ENCODE data around the gene SLCO2A1.

The SLCO2A1 gene

DNA sequence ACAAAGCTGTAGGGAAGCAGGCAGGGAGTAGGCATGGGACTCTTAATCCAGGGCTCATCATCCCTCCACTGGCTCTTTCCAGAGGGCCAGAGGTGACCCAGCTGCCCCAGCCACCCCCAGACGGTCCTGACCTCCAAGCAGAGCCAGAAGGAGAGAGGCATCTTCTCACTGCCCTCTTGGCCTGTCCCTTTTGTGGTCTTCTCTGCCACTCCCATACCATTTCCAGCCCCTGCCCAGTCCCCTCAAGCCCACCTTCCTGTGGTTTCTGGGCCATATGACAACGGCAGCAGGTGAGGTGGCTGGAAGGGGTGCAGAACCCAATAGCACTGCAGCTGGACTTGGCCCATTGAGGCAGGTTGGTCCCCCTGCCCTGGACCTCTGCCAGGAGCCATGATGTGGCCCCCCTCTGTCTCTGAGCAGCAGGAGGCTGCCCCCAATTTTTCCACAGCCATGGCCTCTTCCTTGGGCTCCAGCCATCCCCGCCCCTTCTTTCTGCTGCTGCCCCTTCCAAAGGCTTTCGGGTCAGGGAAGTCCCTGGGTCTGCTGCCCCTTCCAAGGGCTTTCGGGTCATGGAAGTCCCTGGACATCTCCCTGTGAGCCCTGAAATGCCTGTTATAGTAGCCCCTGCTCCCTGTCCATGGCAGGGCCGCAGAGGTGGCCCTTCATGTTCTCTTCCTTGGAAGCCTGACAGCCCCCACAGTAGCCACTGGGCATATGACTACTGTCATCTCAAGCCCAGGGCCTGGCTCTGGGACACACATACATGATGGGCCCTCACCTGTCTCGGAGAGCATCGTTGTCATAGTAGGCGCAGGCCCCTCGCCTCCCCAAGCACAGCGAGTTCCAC, 94.5 kb downstream of the SLCO2A1 start:
- DNase-seq (ENCODE audit: low read depth in 1 of 2, low spot score in 1 of 2), result no peak

DNA sequence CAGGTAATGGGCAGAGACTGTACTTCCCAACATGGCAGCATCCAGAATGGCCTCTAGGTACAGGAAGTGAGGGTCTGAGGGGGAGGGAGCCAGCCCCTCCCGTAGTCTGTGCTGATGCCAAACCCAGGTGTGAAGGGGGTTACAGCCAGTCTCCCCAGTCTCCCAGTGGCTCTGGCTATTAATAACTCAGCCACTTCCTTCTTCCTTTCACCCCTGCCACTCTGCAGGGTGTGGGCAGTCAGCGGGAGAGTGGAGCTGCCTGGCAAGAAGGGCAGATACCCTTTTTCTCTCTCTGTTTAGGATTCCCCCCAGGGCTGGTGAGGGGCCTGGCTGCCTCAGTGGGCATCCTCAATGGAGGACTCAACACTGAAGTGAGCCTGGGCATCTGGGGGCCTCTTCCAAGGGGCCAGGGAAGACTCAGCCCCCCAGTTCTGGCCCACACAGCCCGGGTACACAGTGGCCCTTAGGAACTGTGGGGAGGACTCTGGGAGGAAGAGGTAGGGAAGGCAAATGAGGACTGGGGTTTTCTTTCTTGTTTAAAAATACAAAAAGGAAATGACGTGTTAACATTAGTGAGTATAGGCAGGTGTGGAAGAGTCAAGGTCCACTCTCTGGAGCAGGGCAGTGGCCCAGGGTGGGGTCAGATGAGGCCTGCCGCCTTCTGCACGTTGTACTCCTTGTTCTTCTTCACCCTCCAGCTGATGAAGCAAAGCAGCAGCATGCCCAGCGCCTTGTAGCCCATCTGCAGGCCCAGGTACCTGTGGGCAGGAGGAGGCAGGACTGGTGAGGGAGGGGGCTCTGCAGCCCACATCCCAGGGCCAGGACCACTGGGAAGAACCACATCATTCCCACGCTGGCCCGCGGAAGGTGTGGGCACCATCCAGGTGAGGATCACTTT, 95.4 kb downstream of the SLCO2A1 start:
- DNase-seq (ENCODE audit: low read depth in 1 of 2, low spot score in 1 of 2), result no peak

DNA sequence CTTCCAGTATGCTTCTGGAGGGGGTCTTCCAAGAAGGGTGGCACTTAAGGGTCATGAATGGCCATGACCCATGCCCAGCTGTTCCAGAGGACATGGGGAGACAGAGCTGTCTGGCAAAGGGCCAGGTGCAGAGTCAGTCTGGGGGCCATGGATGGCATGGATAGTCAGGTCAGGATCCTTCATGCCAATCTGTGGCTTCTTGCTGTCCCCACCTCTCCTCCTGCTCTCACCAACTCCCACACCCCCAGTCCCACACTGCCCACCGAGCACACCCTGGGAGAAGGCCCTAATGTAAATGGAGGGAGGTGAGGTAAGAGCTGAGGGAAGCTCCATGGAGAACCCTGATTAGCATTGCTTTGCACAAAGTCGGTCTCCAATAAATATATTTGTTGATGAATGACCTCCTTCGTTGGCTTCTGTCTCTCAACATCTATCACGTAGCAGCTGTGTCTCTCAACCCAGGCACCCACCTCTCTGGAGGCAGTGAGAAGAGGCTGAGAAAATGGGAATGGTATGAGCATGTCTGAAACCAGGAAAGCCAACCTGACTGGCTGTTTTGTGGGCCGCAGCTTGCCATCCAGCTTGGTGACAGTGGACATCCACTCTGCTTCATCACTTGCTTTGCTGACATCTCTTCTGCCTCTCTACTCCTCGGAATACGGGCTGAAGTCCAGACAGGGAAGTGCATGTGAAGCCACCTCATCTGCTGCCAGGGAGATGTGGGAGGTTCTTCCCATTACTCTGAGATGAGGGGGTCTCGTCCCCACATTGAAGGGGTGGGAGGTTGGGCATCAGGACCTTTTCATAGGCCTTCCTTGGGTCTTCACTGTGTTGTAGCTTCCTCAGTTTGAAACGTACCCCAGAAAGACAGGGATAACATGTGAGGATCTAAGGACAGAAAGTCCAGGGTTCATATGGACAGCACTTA, 96.4 kb downstream of the SLCO2A1 start:
- no peak for DNase-seq (ENCODE audit: low read depth in 1 of 2, low spot score in 1 of 2)

DNA sequence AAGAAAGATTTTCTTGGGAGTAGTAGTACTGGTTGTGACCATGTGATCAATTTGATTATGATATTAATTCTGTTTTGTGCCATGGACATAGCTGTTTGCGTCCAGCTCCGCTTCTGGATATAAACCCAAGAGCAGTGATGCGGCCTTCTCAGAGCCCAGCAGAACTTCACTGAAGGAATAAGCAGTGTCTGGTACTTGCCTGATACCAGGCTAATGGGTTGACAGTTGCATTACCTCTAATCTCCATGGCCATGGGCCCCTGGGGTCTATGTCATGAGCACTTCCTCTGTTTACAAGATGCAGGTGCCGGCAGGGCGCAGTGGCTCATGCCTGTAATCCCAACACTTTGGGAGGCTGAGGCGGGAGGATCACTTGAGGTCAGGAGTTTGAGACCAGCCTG, 97.7 kb downstream of the SLCO2A1 start:
- DNase-seq (ENCODE audit: low read depth in 1 of 2, low spot score in 1 of 2), result no peak

DNA sequence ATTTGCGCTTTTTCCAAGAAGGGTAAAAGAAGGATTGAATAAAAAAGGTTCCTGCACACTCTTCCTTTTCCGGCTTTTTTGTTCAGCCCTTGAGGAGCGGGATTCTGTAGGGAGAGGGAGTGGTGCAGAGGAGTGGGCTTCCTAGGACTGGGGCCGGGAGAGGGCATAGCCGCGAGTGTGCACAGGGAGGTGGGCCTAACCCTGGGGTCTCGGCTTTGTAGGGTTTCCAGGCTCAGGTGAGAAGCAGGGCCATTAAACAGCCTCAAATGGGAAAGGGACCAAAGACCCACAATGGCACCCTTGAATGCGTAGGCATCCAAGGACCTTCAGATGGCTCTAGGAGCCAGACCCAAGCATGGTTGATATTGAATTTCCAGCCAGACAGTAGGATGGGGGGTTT, 98.6 kb downstream of the SLCO2A1 start:
- no peak for DNase-seq (ENCODE audit: low read depth in 1 of 2, low spot score in 1 of 2)

DNA sequence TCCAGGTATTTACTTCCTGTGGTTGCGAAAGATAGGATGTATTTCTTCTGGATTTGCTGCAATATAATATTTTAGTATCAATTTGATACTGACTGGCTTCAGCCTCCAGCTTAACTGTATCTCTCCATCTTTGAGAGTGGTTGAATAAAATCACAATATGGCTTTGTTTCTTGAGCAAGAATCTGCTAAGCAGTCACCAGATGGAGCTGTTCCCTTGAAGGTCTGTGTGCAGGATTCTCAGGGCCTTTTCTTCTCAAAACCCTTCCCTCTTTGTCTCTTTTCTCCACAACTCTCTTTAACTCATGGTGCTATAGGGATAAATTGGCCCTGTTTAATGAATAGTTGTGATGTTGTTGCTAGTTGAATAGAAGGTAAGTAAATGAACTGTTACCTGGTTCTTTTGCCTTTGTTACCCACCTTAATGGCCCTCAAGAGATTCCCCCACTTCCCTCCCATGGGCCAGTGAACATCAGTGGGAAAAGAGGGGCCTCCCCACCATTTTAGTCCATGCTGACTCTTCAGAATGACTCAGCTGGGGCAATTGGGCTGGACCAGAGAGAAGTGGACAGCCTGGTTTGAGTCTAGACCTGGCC, 99.3 kb downstream of the SLCO2A1 start:
- no peak for DNase-seq (ENCODE audit: low read depth in 1 of 2, low spot score in 1 of 2)

DNA sequence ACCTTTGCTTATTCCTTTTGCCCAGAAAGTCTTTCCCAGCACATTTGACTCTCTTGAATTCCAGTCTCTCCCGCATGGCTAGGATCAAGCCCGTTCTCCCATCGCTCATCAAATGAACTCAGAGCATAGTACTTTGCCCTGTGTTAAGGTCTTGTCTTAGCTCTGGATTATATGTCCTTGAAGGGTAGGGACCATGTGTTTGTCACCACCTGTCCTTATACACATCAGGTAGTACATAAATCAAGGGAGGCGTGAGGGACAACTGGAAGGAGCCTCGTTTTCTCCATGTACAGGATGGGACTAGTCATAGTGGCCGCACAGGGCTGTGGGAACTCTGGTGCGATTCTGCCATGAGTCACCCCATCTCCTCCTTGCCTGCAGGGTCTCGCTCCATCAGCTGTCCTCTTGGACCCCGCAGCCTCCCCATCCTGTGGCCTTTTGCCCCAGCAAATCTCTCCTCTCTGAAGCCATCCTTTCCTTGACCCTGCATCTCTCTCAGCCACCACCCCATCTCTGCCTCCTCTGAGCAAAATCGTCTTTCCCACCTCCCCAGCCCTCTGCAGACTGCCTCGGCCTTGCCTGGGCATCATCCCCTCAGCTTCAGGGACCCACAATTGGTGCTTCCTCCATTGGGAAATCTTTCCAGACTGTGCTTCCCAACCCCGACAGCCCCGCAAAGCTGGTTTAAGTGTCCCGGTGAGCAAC, 100.7 kb downstream of the SLCO2A1 start:
- DNase-seq (ENCODE audit: low read depth in 1 of 2, low spot score in 1 of 2), result no peak

DNA sequence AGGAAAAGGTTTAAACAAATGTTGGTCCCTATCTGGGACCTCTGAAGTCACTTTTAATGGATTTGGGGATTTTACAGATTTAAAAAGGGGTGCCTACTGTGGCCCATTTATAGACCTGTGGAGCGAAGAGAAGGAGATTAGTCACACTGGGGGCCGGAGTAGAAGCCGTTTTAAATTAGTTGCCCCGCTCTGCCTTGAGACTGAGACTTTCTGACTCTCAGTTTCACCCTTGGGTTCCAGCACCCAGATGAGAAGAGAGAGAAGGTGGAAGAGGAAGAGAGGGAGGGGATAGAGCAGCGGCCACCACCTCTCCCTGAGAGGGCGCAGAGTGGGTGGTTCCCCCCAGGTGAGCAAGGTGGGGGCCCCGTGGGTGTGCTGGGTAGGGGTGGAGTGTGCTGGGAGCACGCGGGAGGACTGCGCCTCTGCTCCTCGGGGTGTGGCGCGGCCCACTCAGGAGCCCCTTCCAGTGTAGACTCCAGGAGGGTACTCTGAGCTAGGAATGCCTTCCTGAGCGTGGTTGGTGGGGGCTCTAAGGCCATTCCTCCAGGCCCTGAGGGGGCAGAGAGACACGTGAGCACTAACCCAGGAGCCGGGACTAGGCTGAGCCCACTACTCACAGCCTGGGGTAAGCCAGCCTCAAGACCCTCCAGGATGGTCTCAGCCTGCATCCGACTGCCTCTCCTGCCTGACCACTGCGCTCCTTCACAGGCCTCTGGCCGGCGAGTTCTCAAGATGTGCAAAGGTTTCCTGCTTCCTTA, 101.4 kb downstream of the SLCO2A1 start:
- DNase-seq (ENCODE audit: low read depth in 1 of 2, low spot score in 1 of 2), result no peak

DNA sequence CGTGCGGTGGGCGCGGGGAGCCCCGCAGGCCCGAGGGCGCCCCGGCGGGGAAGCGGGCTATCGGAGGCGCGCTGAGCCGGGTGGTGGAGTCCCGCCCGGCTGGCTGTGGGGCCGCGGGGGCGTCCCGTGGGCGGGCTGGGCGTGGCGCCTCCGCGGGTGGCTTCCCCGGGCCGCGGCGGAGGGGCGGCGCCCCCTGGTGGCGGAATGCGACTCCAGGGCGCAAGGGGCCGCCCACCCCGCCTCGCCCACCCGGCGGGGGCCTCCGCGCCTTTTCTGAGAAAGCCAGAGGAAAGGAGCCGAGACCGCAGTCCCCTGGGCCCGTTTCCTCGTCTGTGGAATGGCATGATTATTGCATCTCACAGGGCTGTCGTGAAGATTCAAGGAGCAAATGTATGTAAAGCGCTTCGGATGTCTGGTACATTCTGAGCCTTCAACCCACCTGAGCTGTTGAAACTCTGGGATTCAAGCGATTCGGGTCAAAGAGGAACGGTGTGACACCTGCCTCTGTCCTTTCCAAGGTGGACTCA, 102.1 kb downstream of the SLCO2A1 start:
- DNase-seq (ENCODE audit: low read depth in 1 of 2, low spot score in 1 of 2), result peak; percentile 61 to 72

DNA sequence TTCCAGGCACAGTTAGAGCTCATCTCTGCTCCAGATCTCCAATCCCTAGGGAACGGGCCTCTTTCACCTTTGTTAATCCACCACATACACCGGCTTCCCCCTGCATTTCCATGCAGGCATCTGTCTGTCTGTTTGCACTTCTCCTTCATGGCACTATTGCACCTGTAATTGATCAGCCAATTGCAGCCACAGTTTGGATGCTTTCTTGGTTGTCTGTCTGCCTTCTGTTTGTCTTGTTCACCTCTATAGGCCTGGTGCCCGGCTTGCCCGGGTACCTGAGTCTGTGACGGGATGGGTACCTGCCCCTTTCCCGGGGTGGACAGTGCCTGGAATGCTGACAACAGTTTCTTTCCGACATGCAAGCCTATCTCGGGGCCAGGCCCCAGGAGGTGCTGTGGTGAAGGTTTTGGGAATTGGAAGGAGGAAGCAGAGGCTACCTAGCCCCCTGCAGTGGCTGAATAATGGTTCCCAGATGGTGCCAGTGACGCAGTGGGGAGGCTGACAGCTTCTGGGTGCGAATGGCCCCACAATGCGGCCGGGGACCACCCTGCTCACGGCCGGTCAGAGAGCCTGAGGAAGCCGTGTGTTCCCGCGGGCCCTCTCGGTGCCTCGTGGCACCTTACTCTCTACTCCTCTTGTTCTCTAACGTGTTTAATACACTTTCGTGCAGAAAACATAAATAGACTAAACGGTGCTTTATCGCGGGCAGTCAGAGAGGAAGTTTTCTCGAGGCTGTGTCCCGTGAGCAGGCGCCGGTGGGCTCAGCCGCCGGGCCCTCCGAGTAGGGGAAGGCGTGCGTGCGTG, 102.8 kb downstream of the SLCO2A1 start:
- no peak for DNase-seq (ENCODE audit: low read depth in 1 of 2, low spot score in 1 of 2)

DNA sequence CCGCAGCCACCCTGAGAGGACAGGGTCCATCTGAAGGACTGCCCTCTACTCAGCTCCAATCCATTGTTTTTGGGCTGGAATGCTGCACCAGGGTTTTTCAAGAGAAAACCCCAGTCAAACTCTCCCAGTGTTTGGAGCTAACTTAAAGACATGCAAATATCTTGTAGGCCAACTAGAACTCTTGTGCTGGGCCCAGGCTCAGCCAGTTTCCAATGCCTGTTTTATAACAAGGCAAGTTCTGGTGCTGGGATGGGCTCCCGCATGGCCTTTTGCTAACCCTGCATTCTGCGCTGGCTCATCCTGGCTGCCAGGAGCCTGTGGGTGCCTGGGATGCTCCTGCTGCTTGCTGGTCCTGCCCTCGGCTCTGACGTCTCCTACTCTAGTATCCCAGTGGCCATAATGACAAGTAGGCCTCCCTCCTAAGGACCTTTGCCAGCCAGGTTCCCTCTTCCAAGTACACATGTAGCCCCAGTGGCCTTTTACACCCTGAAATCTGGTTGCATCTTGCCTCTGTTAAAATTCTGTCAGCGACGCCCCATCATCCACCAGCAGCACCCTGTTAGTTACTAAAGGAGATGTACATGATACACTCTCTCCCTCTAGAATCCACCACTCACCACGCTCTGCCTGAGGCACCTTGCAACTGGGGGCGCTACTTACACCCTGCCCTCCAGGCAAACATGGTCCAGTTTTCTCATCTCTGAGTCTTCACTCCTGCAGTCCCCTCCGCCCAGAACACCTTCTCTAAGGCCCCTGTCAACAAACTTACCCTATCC, 103.6 kb downstream of the SLCO2A1 start:
- no peak for DNase-seq (ENCODE audit: low read depth in 1 of 2, low spot score in 1 of 2)

DNA sequence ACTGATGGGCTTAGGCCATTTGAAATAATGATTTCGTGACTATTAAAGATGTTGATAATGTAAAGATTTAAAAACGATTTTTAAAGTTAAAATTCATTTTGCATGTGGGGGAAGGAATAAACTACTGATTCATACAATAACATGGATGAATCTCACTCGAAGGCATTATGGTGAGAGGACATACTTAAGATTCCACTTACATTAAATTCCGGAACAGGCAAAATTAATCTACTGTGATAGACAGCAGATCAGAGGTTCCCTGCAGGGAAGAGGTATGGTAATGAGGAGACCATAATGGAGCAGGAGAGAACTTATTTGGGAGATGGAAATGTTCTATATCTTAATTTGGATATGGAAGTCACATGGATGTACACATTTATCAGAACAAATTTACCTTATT, 105.7 kb downstream of the SLCO2A1 start:
- no peak for DNase-seq (ENCODE audit: low read depth in 1 of 2, low spot score in 1 of 2)

DNA sequence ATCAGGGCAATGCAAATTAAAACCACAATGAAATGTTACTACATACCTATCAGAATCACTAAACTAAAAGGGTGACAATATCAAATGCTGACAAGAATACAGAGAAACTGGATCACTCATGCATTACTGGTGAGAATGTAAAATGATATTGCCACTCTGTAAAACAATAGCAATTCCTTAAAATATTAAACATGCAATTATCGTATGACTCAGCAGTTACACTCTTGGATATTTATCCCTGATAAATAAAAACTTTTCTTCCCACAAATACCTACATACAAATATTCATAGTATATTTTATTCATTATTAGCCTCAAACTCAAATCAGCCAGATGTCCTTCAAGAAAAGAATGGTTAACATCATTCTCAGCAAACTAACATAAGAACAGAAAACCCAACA, 108.1 kb downstream of the SLCO2A1 start:
- no peak for DNase-seq (ENCODE audit: low read depth in 1 of 2, low spot score in 1 of 2)

DNA sequence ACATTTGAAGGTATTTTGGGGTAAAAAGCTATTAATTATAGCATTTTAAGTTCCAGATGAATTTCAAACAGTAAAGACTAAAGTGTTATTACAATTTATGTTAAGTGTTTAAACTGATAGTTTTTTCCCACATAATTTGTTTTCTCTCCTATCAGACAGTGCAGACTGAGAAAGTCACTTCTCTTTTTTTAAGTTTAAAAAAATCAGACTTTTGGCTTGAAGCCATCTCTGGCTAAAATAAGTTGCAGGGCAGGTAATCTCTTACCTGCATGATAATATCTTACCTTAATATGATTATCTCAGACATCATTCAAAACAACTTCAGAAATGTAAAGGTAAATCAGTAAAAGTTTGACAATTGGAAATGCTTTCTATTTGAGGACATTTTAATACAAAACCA, 112.6 kb downstream of the SLCO2A1 start:
- DNase-seq (ENCODE audit: low read depth in 1 of 2, low spot score in 1 of 2), result no peak

DNA sequence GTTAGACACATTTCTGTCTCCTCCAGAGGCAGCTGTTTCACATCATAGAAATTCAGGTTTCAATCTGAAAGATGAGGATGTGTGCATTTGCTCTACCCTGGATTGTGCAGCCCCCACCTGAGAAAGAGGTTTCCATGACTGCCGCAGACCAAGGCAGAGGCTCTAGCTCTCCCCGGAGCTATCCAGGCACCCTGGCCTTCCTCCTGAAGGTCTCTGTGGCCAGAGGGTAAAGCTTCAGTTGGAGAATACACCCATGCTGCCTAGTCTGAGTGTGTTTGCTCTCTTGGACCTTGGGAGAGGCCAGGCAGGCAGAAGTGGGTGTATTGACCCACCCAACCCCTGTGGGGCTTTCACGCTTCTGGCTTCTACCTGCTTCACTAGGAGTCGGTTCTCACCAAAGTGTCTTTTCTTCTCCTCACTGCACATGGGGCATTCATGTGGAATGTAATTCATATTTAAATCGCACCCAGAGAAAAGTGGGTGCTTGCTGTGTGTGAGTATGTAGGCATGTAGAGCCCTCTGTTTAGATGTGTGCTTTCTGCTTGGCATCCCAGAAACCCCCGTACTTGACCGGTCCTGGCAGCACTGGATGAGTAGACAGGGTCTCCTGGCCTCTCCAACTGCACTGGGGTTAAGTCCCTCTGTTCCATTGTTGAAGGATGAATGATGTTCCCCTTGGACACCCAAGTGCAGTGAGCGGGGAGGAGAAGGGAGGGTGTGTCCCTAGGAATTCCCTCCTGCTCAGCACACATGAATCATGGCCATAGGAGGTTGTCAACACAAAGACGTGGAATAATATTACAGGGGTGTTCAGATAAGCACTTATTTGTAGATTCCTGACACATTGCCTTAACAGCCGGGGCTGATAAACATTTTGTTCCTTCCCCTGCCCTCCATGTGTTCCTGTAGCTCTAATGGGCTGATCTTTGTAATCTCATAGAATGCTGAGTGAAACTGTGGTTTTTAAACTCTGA, 113.8 kb downstream of the SLCO2A1 start:
- no peak for DNase-seq (ENCODE audit: low read depth in 1 of 2, low spot score in 1 of 2)

DNA sequence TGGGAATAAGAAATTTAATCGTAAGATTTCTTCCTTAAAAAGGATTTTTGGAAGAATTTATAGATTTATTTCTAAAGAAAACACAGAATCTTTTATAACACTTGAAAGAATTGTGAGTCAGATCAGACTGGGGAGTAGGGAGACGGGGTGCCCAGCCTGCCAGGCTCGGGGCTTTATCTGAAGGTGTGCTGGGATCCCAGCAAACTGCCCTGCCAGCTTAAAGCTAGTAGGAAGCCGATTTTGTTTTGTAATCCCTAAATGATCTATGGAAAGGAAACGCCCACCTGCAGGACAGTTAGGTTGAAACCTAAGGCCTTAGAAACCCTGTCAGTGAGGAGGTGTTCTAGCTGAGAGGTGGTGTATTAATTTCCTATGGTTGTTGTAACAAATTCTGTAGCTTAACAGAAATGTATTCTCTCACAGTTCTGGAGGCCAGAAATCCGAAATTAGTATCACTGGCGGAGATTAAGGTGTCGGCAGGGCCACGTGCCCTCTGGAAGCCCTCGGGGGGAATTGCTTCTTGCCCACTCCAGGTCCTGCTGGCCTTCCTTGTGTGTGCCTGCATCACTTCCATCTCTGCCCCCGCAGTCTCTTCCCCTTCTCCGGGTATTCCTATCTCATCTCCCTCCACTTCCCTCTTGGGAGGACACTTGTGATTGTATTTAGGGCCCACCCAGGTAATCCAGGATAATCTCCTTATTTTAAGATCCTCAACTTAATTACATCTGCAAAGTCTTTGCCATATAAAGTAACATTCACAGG, 114.7 kb downstream of the SLCO2A1 start:
- DNase-seq (ENCODE audit: low read depth in 1 of 2, low spot score in 1 of 2), result no peak

Data from stimulated activated CD4-positive, alpha-beta T cell treated with anti-CD3 and anti-CD28 coated beads, Interleukin-15, amount 100 ng/mL, for 1 hour (primary cell).